ENCODE results near the gene CD79B.
"Not testable (repeated sequence)": the region's sequence is repeated elsewhere in the genome, so short reads cannot be mapped to it uniquely, and the experiment has no call there.

CD79B gene

DNA sequence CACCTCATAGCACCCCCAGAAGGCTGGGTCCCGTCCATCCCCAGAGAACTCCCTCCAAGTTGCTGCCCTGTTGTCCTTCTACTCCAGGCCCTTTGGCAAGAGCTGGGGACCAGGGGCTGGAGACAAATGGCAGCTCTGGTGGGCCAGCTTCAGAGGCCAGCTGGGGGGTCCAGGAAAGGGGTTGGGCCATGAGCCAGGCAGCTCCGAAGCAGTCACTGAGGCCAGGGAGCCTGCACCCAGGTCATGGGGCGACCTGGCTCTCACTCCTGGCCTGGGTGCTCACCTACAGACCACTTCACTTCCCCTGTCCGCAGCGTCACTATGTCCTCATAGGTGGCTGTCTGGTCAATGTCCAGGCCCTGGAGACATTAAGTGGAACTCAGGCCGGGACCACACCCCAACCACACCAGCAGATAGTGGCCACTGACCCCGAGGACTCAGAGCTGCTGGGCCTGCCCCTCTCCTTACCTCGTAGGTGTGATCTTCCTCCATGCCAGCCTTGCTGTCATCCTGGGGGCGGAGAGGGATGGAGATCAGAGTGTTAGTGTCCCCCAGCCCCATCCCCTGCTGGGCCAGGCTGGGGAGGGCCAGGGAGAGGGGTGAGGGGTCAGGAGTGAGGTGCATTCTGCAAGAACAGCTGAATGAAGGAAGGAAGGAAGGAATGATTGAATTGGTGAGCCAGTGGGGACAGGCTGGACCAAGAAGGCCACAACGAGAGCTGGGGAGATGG, 3.0 kb downstream of the CD79B start:
- peaks cover 28% of the 10 kb centered on the region for H3K4me1 Mint-ChIP-seq
- DNase-seq (ENCODE audit: low spot score in 2 of 2) (no peak), ATAC-seq (no peak)
- peak overlapping the region; percentile 18 for H3K27ac Mint-ChIP-seq
- peak overlapping the region; percentile 13 for H3K4me3 Mint-ChIP-seq
- no peaks in the 10 kb centered on the region for H3K36me3 Mint-ChIP-seq
- H3K9me3 Mint-ChIP-seq: no peaks in the 10 kb centered on the region

DNA sequence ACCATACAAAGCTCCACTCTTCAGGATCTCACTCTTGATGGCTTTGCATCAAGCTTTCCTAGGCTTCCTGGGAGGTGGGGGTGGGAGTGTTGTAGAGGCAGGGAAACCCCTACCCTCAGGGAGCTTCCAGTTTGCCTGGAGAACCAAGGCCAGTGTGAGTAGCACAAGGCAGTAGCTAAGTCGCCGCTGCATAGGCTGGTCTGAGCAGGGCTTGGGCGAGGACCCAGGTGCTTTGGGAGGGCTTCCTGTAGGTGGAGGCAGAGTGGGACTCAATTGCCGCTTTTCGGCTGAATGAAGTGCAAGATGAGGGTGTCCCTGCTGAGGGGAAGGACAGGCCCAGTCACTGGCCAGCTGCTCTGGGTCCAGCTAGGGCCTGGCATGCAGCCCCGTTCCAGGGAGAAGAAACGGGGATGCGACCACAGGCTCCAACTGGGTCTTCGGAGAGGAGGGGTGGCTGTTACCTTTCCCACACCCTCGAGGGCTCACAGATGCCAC, 3.9 kb downstream of the CD79B start:
- H3K9me3 Mint-ChIP-seq: no peaks in the 10 kb centered on the region
- H3K4me1 Mint-ChIP-seq: peaks cover 26% of the 10 kb centered on the region
- no peak overlapping the region for H3K27ac Mint-ChIP-seq
- no peak overlapping the region for H3K4me3 Mint-ChIP-seq
- no peaks in the 10 kb centered on the region for H3K36me3 Mint-ChIP-seq
- no peak for ATAC-seq
- no peak for DNase-seq (ENCODE audit: low spot score in 2 of 2)

DNA sequence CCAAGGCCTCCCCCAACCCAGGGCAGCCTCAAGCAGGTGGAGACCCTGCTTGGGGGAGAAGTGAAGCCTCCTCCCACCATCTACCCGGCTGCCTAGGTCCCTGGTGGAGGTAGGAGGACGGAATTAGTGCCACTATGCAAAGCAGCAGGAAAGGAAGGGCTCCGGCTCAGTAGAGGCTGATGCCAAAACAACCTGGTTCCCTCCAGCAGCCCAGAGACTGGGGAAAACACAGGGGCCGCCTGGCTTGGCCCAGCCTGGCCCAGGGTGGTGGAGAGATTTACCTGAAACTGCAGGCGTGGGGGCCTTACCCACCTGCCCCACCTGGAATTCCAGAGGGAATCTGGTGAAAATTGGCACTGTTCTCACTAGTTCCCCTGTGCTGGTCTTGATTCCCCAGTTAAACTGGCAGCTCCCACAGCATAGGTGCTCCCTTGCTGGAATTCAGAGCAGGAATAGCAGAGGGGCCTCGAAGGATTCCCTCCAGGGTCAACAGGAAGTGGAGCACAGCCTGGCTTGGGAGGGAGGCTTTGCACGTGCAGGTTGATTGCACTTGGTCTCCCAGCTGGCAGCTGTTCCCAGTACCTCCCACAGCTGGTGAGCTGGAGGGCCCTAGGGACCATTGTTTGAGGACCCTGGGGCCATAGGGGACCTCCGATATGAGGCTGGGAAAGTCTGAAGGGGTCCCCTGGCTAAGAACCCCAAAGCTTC, 4.5 kb downstream of the CD79B start:
- no peaks in the 10 kb centered on the region for H3K9me3 Mint-ChIP-seq
- ATAC-seq (no peak), DNase-seq (ENCODE audit: low spot score in 2 of 2) (no peak)
- H3K36me3 Mint-ChIP-seq: no peaks in the 10 kb centered on the region
- no peak overlapping the region for H3K27ac Mint-ChIP-seq
- peaks cover 21% of the 10 kb centered on the region for H3K4me1 Mint-ChIP-seq
- no peak overlapping the region for H3K4me3 Mint-ChIP-seq

DNA sequence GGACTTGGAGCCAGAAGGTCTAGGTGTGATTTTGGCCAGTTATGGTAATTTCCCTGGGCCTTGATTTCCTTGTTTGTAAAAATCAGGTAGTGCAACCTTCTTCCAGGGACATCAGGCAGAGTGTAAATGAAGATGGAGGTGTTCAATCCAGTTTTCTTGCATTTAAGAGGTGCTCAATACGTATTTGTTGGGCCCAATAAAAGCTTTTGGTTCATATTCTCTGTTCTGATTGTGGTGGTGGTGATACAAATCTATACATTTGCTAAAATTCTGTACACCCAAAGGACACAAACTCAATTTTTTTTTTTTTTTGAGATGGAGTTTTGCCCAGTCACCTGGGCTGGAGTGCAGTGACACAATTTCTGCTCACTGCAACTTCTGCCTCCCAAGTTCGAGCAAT, 6.0 kb downstream of the CD79B start:
- no peak for DNase-seq (ENCODE audit: low spot score in 2 of 2)
- Mint-ChIP-seq H3K36me3 (no peaks in the 10 kb centered on the region), H3K27ac (peak overlapping the region; percentile 56), H3K4me1 (peaks cover 13% of the 10 kb centered on the region), H3K4me3 (no peak overlapping the region), H3K9me3 (no peaks in the 10 kb centered on the region)
- ATAC-seq: no peak

DNA sequence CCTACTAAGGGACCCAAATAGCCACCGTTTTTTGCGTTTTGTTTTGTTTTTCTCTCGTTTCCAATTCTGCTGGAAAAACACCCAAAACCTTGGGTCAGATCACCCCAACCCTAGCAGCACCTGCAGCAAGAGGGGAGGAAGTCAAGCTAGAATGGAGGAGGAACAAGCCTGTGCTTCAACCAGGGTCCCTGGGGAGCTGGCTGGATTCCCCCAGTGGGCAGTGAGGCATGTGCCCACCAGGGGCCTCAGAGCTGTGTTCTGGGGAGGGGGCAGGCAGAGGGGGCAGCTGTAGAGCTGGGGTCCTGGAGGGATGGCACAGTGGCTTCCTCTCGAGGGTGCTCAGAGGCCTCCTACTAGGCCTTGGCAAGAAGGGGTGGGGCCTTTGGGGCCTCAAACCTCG, 6.5 kb downstream of the CD79B start:
- DNase-seq (ENCODE audit: low spot score in 2 of 2) (no peak), ATAC-seq (peak; percentile 48)
- Mint-ChIP-seq H3K27ac (peak overlapping the region; percentile 56), H3K36me3 (no peaks in the 10 kb centered on the region), H3K4me3 (no peak overlapping the region), H3K9me3 (no peaks in the 10 kb centered on the region), H3K4me1 (peaks cover 7% of the 10 kb centered on the region)

DNA sequence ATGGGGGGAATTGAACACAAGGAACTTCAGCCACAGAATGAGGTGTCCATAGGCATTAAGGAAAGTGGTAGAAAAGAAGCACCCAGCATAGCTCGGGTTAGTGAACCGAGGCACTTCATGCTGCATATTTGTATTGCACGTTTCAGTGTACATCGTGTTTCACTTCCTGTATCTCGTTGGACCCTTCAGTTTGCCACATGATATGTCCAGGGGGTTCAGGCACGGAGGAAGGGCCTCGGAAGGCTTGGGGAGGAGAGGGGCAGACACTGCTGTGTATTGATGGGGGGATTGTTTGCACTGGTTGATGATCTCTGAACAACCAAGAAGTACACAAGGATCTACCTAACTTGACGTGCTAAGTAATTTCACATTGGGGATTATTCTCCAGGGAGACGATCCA, 9.7 kb downstream of the CD79B start:
- DNase-seq (ENCODE audit: low spot score in 2 of 2); H3K4me3 Mint-ChIP-seq; H3K9me3 Mint-ChIP-seq; ATAC-seq; H3K36me3 Mint-ChIP-seq: not testable (repeated sequence)
- H3K27ac Mint-ChIP-seq: peak overlapping the region; percentile 63
- H3K4me1 Mint-ChIP-seq: peaks cover 13% of the 10 kb centered on the region

DNA sequence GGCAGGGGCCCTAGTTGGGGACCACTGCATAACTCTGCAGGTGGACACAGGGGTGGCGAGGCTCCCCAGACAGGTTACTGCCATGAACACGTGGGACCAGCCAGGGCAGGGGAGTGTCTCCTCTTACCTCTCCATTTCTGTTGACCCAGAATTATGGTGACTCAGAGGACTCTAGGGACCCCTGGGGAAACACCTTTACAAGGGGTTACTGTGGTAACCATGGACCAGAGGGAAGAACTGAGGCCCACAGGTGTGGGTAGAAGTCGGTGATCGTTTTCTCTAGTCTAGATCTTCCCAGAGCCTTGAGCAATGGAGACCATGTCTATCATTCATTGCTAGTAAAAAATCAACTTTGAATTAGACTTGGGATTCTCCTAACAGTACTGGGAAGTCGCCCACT, 11.4 kb downstream of the CD79B start:
- not testable (repeated sequence) for H3K9me3 Mint-ChIP-seq; DNase-seq (ENCODE audit: low spot score in 2 of 2); ATAC-seq; H3K27ac Mint-ChIP-seq; H3K36me3 Mint-ChIP-seq; H3K4me3 Mint-ChIP-seq
- H3K4me1 Mint-ChIP-seq: peaks cover 13% of the 10 kb centered on the region

DNA sequence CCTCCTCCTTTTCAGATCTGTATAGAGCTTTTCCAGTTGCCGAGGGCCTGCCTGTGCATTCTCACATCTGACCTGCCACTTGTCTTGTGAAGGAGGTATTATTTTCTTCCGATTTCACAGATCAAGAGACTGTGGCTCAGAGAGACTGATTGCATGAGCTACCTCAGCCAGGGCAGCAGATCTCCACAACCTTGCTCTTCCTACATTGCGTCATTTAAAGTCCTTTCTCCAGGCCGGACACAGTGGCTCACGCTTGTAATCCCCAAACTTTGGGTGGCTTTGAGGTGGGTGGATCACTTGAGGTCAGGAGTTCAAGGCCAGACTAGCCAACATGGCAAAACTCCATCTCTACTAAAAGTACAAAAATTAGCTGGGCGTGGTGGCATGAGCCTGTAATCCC, 12.1 kb downstream of the CD79B start:
- Mint-ChIP-seq H3K4me1 (peaks cover 13% of the 10 kb centered on the region), H3K27ac (peak overlapping the region; percentile 30)
- not testable (repeated sequence) for ATAC-seq; H3K4me3 Mint-ChIP-seq; DNase-seq (ENCODE audit: low spot score in 2 of 2); H3K36me3 Mint-ChIP-seq; H3K9me3 Mint-ChIP-seq

DNA sequence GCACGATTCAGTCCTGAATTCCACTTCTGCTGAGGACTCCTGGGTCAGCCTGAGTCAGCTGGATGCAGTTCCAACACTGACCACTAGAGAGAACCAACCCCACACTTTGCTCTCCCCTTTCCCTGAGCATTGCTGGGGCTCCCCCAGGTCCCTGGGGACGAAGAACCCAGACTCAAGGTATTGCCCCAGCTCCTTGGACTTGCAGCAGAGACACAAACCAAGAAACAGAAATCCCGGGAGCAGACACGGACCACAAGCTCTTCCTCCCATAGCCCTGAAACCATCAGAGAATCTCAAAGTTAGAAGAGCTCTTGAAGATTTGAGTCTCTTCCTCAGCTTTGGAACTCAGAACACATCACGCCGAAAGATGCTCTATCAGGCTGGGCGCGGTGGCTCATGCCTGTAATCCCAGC, 12.8 kb downstream of the CD79B start:
- H3K36me3 Mint-ChIP-seq: no peaks in the 10 kb centered on the region
- peak; percentile 73 to 83 for DNase-seq (ENCODE audit: low spot score in 2 of 2)
- H3K4me1 Mint-ChIP-seq: peaks cover 13% of the 10 kb centered on the region
- no peaks in the 10 kb centered on the region for H3K9me3 Mint-ChIP-seq
- H3K27ac Mint-ChIP-seq: peak overlapping the region; percentile 20
- peak; percentile 93 for ATAC-seq
- H3K4me3 Mint-ChIP-seq: no peak overlapping the region

DNA sequence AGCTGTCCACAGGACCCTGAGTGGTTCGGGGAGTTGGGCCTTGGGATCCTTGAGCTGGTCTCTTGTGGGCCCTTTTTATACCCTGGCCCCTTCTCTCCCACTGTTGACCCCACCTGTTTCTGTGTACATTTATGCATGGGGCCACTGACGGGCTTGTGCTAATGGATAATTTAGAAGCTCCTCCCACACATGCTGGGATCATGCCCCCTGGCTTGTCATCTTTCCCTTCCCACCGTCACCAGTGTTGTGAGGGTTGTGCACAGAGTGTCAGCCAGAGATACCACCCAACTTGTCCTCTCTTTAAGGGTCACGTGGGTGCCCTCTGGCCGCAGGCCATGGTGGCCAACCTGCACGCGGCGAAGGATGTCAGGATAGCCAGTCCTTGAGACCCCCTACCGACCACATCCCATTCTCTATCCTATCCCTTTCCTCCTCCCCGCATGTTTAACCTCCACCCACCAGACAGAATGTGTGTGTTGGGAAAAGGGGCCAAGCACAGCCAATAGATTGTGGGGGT, 13.3 kb downstream of the CD79B start, which contains the start of gene GH1:
TSS of gene GH1 (minus strand) at position 51 of the 517 bp plus-strand sequence. CDS start 63 bp downstream, outside the sequence.
- not testable (repeated sequence) for H3K4me3 Mint-ChIP-seq; H3K36me3 Mint-ChIP-seq; ATAC-seq; DNase-seq (ENCODE audit: low spot score in 2 of 2); H3K9me3 Mint-ChIP-seq
- Mint-ChIP-seq H3K27ac (peak within 1 kb of the TSS; percentile 50), H3K4me1 (peaks cover 13% of the 10 kb centered on the region)

DNA sequence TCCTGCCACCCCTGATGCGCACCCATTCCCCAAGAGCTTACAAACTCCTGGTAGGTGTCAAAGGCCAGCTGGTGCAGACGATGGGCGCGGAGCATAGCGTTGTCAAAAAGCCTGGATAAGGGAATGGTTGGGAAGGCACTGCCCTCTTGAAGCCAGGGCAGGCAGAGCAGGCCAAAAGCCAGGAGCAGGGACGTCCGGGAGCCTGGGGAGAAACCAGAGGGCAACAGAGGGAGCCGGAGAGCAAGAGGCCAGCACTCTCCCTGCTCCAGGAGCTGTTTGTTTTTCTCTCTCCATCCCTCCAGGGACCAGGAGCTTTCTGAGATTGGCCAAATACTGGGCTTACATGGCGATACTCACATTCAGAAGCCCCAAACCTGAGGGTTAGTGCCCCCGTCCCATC, 13.8 kb downstream of the CD79B start:
- ATAC-seq (no peak), DNase-seq (ENCODE audit: low spot score in 2 of 2) (no peak)
- Mint-ChIP-seq H3K9me3 (no peaks in the 10 kb centered on the region), H3K4me1 (peaks cover 13% of the 10 kb centered on the region), H3K27ac (peak overlapping the region; percentile 50), H3K4me3 (no peak overlapping the region), H3K36me3 (no peaks in the 10 kb centered on the region)

DNA sequence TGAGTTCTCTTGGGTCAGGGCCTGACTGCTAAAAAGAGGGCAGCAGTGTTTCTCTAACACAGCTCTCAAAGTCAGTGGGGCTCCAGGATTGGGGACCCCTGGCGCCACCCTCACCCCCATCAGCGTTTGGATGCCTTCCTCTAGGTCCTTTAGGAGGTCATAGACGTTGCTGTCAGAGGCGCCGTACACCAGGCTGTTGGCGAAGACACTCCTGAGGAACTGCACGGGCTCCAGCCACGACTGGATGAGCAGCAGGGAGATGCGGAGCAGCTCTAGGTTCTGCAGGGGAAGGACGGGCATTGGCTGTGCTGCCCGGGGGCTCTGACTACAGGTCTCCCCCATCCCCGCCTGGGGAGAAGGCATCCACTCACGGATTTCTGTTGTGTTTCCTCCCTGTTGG, 14.5 kb downstream of the CD79B start:
- Mint-ChIP-seq H3K4me1 (peaks cover 19% of the 10 kb centered on the region), H3K9me3 (no peaks in the 10 kb centered on the region), H3K36me3 (no peaks in the 10 kb centered on the region), H3K27ac (no peak overlapping the region), H3K4me3 (no peak overlapping the region)
- no peak for DNase-seq (ENCODE audit: low spot score in 2 of 2)
- no peak for ATAC-seq

DNA sequence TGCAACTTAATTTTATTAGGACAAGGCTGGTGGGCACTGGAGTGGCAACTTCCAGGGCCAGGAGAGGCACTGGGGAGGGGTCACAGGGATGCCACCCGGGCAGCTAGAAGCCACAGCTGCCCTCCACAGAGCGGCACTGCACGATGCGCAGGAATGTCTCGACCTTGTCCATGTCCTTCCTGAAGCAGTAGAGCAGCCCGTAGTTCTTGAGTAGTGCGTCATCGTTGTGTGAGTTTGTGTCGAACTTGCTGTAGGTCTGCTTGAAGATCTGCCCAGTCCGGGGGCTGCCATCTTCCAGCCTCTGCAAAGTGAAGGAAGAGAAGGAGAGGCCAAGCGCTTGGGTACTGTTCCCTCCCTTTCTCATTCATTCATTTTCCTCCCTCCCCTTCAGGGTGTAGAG, 14.9 kb downstream of the CD79B start:
- H3K27ac Mint-ChIP-seq; H3K4me3 Mint-ChIP-seq; DNase-seq (ENCODE audit: low spot score in 2 of 2): not testable (repeated sequence)

DNA sequence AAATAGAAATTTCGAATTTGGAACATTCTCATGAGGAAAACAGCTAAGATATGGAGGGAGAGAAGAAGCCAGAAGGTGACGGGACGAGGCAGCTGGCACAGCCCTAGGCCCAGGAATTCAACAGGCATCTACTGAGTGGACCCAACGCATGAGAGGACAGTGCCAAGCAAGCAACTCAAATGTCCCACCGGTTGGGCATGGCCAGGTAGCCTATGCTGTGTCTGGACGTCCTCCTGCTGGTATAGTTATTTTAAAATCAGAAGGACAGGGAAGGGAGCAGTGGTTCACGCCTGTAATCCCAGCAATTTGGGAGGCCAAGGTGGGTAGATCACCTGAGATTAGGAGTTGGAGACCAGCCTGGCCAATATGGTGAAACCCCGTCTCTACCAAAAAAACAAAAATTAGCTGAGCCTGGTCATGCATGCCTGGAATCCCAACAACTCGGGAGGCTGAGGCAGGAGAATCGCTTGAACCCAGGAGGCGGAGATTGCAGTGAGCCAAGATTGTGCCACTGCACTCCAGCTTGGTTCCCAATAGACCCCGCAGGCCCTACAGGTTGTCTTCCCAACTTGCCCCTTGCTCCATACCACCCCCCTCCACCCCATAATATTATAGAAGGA, 15.5 kb downstream of the CD79B start:
- Mint-ChIP-seq H3K4me3 (no peak overlapping the region), H3K9me3 (no peaks in the 10 kb centered on the region), H3K36me3 (no peaks in the 10 kb centered on the region), H3K27ac (no peak overlapping the region), H3K4me1 (peaks cover 18% of the 10 kb centered on the region)
- DNase-seq (ENCODE audit: low spot score in 2 of 2) (no peak), ATAC-seq (no peak)

More for the DNA sequence above, 14.9 kb downstream of the CD79B start:
- H3K4me1 Mint-ChIP-seq: peaks cover 18% of the 10 kb centered on the region
- H3K36me3 Mint-ChIP-seq, H3K9me3 Mint-ChIP-seq, ATAC-seq: not testable (repeated sequence)

DNA sequence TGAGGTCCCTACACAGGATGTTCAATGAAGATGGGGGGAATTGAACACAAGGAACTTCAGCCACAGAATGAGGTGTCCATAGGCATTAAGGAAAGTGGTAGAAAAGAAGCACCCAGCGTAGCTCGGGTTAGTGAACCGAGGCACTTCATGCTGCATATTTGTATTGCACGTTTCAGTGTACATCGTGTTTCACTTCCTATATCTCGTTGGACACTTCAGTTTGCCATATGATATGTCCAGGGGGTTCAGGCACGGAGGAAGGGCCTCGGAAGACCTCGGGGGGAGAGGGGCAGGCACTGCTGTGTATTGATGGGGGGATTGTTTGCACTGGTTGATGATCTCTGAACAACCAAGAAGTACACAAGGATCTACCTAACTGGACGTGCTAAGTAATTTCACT, 16.4 kb downstream of the CD79B start:
- DNase-seq (ENCODE audit: low spot score in 2 of 2); H3K27ac Mint-ChIP-seq; H3K4me3 Mint-ChIP-seq; ATAC-seq; H3K36me3 Mint-ChIP-seq; H3K9me3 Mint-ChIP-seq: not testable (repeated sequence)
- H3K4me1 Mint-ChIP-seq: peaks cover 22% of the 10 kb centered on the region

All from stimulated activated effector memory CD8-positive, alpha-beta T cell treated with anti-CD3 and anti-CD28 coated beads, Interleukin-12 subunit alpha, Interleukin-12 subunit beta, amount 100 ng/mL, for 72 hours (primary cell).